Measurements from ENCODE around the gene GPR61.
A peak's percentile ranks its signal among the peaks of the same experiment; 100 is the strongest.

GPR61 gene

GRCh38 chr1:109509176-109510134 lies 30.2 kb upstream of the GPR61 start, which contains the start of gene AMIGO1:
Gene AMIGO1, minus strand, starts transcription at chr1:109509727. Its CDS starts 815 bp downstream, at chr1:109508912.
- peak; percentile 74 for DNase-seq

GRCh38 chr1:109513110-109513710 lies 26.5 kb upstream of the GPR61 start:
- DNase-seq, result no peak

GRCh38 chr1:109514846-109515245 lies 24.8 kb upstream of the GPR61 start:
- DNase-seq, result no peak

- DNase-seq, result no peak
Measured at GRCh38 chr1:109516872-109517271, 22.8 kb upstream of the GPR61 start.

GRCh38 chr1:109517337-109517736 lies 22.3 kb upstream of the GPR61 start:
- DNase-seq, result no peak

GRCh38 chr1:109521002-109521951 lies 18.4 kb upstream of the GPR61 start:
- DNase-seq, result no peak

- no peak for DNase-seq
Measured at GRCh38 chr1:109522026-109522425, 17.6 kb upstream of the GPR61 start.

- DNase-seq, result no peak
Measured at GRCh38 chr1:109523706-109524105, 16.0 kb upstream of the GPR61 start.

GRCh38 chr1:109527098-109527811 lies 12.4 kb upstream of the GPR61 start:
- no peak for DNase-seq

- no peak for DNase-seq
Measured at GRCh38 chr1:109527846-109528695, 11.6 kb upstream of the GPR61 start.

GRCh38 chr1:109528712-109529111 lies 11.0 kb upstream of the GPR61 start:
- no peak for DNase-seq

- DNase-seq, result peak; percentile 76
Measured at GRCh38 chr1:109529881-109530456, 9.7 kb upstream of the GPR61 start.

- DNase-seq, result peak; percentile 76
Measured at GRCh38 chr1:109530457-109531087, 9.1 kb upstream of the GPR61 start.

- no peak for DNase-seq
Measured at GRCh38 chr1:109531380-109531779, 8.3 kb upstream of the GPR61 start.

- DNase-seq, result no peak
Measured at GRCh38 chr1:109531826-109532364, 7.8 kb upstream of the GPR61 start.

GRCh38 chr1:109532365-109533136 lies 7.1 kb upstream of the GPR61 start:
- peak; percentile 90 for DNase-seq

- DNase-seq, result no peak
Measured at GRCh38 chr1:109534307-109534858, 5.3 kb upstream of the GPR61 start.

- DNase-seq, result no peak
Measured at GRCh38 chr1:109535481-109535880, 4.2 kb upstream of the GPR61 start.

- DNase-seq, result peak; percentile 65
Measured at GRCh38 chr1:109535971-109536491, 3.6 kb upstream of the GPR61 start.
